Mesendoderm (in vitro differentiated cells): ENCODE measurements around the gene ENG.
"Not testable (repeated sequence)": the region's sequence is repeated elsewhere in the genome, so short reads cannot be mapped to it uniquely, and the experiment has no call there.

ENCODE experiments used
- DNase-seq: peaks from one replicate; pipeline ENCODE4 v3.0.0; 2013
- H2AK5ac ChIP-seq: 2 replicates; pipeline ENCODE4 v1.6.1; 2013; ENCODE audit warnings: low read length, inconsistent platforms
- H2BK120ac ChIP-seq: 2 replicates; pipeline ENCODE4 v1.6.1; 2013; ENCODE audit warnings: low read depth, mild to moderate bottlenecking, low read length, moderate library complexity, mixed read lengths
- H2BK15ac ChIP-seq: replicated peaks from 2 replicates; pipeline ENCODE4 v1.6.1; 2013; ENCODE audit warnings: low read depth, mild to moderate bottlenecking, moderate library complexity
- H2BK5ac ChIP-seq: 2 replicates; pipeline ENCODE4 v1.6.1; 2013; ENCODE audit warnings: low read length, inconsistent platforms
- H3K18ac ChIP-seq: 2 replicates; pipeline ENCODE4 v1.6.1; 2013; ENCODE audit warnings: mild to moderate bottlenecking, low read length, mixed read lengths
- H3K23ac ChIP-seq: one replicate; pipeline ENCODE4 v1.6.1; 2013; ENCODE audit warnings: low read length
- H3K27ac ChIP-seq: 2 replicates; pipeline ENCODE4 v1.5.1; 2013; ENCODE audit warnings: low read depth, mild to moderate bottlenecking, inconsistent platforms, low read length, moderate library complexity
- H3K27me3 ChIP-seq: 2 replicates; pipeline ENCODE4 v1.6.1; 2013; ENCODE audit warnings: low read length, control low read depth, mild to moderate bottlenecking, inconsistent platforms; ENCODE audit not compliant: insufficient read depth, poor library complexity
- H3K36me3 ChIP-seq: 2 replicates; pipeline ENCODE4 v1.6.1; 2013; ENCODE audit warnings: low read length, inconsistent platforms; ENCODE audit not compliant: control insufficient read depth, insufficient read depth
- H3K4ac ChIP-seq: one replicate; pipeline ENCODE4 v1.6.1; 2013; ENCODE audit warnings: low read depth, mild to moderate bottlenecking, low read length, moderate library complexity
- H3K4me1 ChIP-seq: 2 replicates; pipeline ENCODE4 v1.6.1; 2013; ENCODE audit warnings: low read depth, low read length, inconsistent platforms; ENCODE audit not compliant: control insufficient read depth
- H3K4me2 ChIP-seq: 2 replicates; pipeline ENCODE4 v1.6.1; 2013; ENCODE audit warnings: low read length
- H3K4me3 ChIP-seq: 2 replicates; pipeline ENCODE4 v1.5.1; 2013; ENCODE audit warnings: mild to moderate bottlenecking, low read length
- H3K56ac ChIP-seq: one replicate; pipeline ENCODE4 v1.6.1; 2013; ENCODE audit warnings: low read length
- H3K79me1 ChIP-seq: 2 replicates; pipeline ENCODE4 v1.6.1; 2013; ENCODE audit warnings: low read length, inconsistent platforms
- H3K79me2 ChIP-seq: 2 replicates; pipeline ENCODE4 v1.6.1; 2013; ENCODE audit warnings: mild to moderate bottlenecking, low read length; ENCODE audit not compliant: control insufficient read depth, insufficient read depth
- H3K9ac ChIP-seq: 2 replicates; pipeline ENCODE4 v1.6.1; 2013; ENCODE audit warnings: low read length, inconsistent platforms
- H4K5ac ChIP-seq: one replicate; pipeline ENCODE4 v1.6.1; 2013; ENCODE audit warnings: low read length
- H4K8ac ChIP-seq: one replicate; pipeline ENCODE4 v1.6.1; 2013; ENCODE audit warnings: low read depth, mild to moderate bottlenecking, control low read depth, low read length, moderate library complexity
- WGBS: extraction: QIAGEN DNeasy Blood & Tissue Kit; methylation state at CpG from one replicate; pipeline ENCODE4 v1.1.7; 2013; ENCODE audit warnings: low lambda C conversion rate, missing lambda C conversion rate; ENCODE audit not compliant: insufficient coverage; ENCODE audit errors: extremely low coverage; 5-methylcytosine and 5-hydroxymethylcytosine counted together

The ENG gene

DNA sequence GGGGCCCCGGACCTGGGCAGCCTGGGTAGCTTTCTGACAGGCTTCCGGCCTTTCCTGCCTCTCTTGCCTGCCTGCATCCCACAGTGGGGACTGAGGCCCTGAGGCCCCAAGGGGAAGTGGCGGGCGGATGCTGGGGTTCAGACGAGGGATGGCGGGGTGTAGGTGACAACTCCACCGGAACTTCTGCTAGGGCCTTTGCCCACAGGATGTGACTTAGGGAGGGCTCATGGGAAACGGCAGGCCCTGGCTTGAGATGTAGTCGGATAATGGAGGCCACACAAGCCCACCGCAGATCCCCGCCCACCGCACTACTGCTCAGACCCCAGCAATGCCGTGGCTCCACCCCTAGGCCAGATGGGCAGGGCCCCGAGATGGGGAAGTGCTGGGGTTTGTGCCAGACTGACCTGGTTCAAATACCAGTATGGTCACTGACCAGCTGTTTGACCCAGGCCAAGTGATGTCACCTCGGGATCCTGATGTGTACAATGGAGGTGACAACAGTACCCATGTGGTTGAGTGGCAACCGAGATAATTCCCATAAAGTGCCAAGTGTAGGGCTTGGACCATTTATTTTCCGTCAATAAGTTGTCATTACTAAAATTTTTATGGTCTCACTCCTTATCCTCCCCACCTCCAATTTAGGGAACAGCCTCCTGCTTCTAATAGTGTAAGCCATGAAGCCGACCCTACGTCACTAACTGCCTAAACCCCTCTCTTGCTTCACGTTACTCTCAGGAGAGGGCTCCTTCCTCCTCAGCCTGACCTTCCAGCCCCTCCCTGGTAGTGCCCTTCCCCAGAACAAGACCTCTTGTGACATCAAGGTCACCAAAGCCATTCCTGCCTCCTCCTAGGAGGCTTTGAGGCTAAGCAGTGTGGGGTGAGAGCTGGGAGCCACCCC is 71.1 kb downstream of the ENG start:
- H2AK5ac ChIP-seq: no peak overlapping the region

DNA sequence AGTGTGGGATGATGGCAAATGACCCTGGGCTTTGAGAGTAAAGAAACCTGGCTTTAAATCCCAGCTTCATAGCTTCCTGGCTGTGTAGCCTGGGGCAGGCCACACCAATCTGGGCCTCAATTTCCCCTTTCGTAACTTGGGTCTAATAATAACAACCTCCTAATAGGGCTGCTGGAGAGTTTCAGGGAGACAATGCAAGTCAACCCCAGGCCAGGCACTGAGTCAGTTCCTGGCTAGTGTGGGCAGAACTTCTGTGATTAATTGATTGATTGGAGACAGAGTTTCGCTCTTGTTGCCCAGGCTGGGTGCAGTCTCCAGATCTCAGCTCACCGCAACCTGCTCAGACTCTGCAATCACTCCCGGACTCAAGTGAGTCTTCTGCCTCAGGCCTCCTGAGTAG is 72.7 kb downstream of the ENG start:
- no peaks in the 10 kb centered on the region for H3K79me1 ChIP-seq
- H2BK15ac ChIP-seq: no peak overlapping the region
- WGBS: no CpG with 5 or more reads among the region's 4 CpGs
- H3K36me3 ChIP-seq: no peaks in the 10 kb centered on the region
- H3K79me2 ChIP-seq: peaks cover 2% of the 10 kb centered on the region
- no peak overlapping the region for H3K4me3 ChIP-seq
- H2AK5ac ChIP-seq: no peak overlapping the region
- no peak overlapping the region for H3K4ac ChIP-seq
- H3K18ac ChIP-seq: no peak overlapping the region
- H3K56ac ChIP-seq: no peak overlapping the region
- H3K23ac ChIP-seq: no peak overlapping the region
- no peak overlapping the region for H4K5ac ChIP-seq
- H3K4me2 ChIP-seq: no peak overlapping the region
- no peak for DNase-seq
- H4K8ac ChIP-seq: no peak overlapping the region
- H3K9ac ChIP-seq: no peak overlapping the region
- no peak overlapping the region for H3K27ac ChIP-seq
- no peaks in the 10 kb centered on the region for H3K4me1 ChIP-seq
- no peaks in the 10 kb centered on the region for H3K27me3 ChIP-seq
- H2BK5ac ChIP-seq: no peak overlapping the region
- H2BK120ac ChIP-seq: no peak overlapping the region

More for the DNA sequence above, 71.1 kb downstream of the ENG start:
- no peak overlapping the region for H4K5ac ChIP-seq
- H3K18ac ChIP-seq: no peak overlapping the region
- H3K4me3 ChIP-seq: no peak overlapping the region
- WGBS: no CpG with 5 or more reads among the region's 20 CpGs
- no peak overlapping the region for H3K9ac ChIP-seq
- no peak overlapping the region for H2BK15ac ChIP-seq
- no peak overlapping the region for H3K56ac ChIP-seq
- H3K4me2 ChIP-seq: no peak overlapping the region
- H3K27ac ChIP-seq: no peak overlapping the region
- no peak overlapping the region for H4K8ac ChIP-seq
- no peak overlapping the region for H2BK5ac ChIP-seq
- peaks cover 17% of the 10 kb centered on the region for H3K79me2 ChIP-seq
- H3K79me1 ChIP-seq: peaks cover 11% of the 10 kb centered on the region
- no peaks in the 10 kb centered on the region for H3K27me3 ChIP-seq
- peaks cover 3% of the 10 kb centered on the region for H3K4me1 ChIP-seq
- peaks cover 13% of the 10 kb centered on the region for H3K36me3 ChIP-seq
- H3K23ac ChIP-seq: no peak overlapping the region
- DNase-seq: no peak
- H3K4ac ChIP-seq: no peak overlapping the region
- no peak overlapping the region for H2BK120ac ChIP-seq

DNA sequence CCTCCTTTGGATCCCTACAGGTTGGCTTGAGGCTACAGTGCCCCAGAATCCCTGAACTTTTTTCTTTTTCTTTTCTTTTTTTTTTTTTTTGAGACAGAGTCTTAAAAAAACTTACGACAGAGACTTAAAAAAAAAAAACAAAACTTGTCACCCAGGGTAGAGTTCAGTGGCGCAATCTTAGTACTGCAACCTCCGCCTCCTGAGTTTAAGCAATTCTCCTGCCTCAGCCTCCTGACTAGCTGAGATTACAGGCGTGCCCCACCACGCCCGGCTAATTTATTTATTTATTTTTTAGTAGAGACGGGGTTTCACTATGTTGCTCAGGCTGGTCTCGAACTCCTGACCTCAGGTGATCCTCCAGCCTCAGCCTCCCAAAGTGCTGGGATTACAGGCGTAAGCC is 73.5 kb downstream of the ENG start:
- not testable (repeated sequence) for H3K23ac ChIP-seq, H4K5ac ChIP-seq, H2BK120ac ChIP-seq, H3K56ac ChIP-seq, H2BK5ac ChIP-seq, H3K27ac ChIP-seq, H3K4me3 ChIP-seq, H3K27me3 ChIP-seq, H3K4me2 ChIP-seq, H4K8ac ChIP-seq, H3K4ac ChIP-seq, H3K9ac ChIP-seq, H2AK5ac ChIP-seq, H3K79me2 ChIP-seq, H2BK15ac ChIP-seq, H3K79me1 ChIP-seq, H3K36me3 ChIP-seq, H3K4me1 ChIP-seq, DNase-seq, H3K18ac ChIP-seq
- no CpG with 5 or more reads among the region's 9 CpGs for WGBS

DNA sequence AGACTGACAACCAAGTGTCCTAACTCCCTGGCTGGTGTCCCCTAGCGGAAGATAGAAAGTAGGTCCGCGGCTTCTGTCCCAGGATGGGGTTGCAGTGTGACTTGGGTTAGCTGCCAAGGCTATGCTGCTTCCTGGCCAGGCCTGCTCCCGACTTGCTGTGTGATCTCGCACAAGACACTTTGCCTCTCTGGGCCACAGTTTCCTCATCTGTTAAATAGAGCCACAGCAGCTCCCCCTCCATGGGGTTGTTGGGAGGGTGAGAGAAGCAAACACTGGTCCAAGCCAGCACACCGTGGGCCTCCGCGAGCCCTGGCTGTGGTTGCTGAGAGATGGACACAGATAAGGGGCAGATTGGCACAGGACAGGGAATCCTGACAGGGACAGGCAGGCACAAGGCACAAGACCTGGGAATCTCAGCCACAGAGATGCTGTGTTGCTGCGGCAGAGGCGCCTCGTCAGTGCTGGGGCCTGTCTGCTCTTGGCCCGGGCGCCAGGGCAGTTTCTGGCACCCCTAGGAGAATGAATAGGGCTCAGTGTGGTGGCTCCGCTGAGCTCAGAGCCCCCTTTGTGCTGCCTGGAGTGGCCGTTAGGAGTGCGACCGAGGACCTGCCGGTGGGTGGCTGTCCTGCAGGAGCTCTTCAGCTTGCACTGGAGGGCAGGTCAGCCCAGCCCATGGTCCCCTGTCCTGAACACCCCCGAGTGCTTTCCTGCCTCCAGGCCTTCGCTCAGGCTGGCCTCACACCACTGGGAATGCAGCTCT is 74.2 kb downstream of the ENG start:
- Histone ChIP-seq H3K4me1 (no peaks in the 10 kb centered on the region), H3K79me1 (no peaks in the 10 kb centered on the region), H3K27ac (no peak overlapping the region), H3K4me2 (no peak overlapping the region), H3K18ac (no peak overlapping the region), H4K5ac (no peak overlapping the region), H2BK120ac (no peak overlapping the region), H4K8ac (no peak overlapping the region), H3K56ac (no peak overlapping the region), H3K23ac (no peak overlapping the region), H3K79me2 (no peaks in the 10 kb centered on the region), H3K4ac (no peak overlapping the region), H2AK5ac (no peak overlapping the region), H3K27me3 (no peaks in the 10 kb centered on the region), H3K4me3 (no peak overlapping the region), H2BK15ac (no peak overlapping the region), H2BK5ac (no peak overlapping the region), H3K9ac (no peak overlapping the region), H3K36me3 (no peaks in the 10 kb centered on the region)
- no peak for DNase-seq
- no CpG with 5 or more reads among the region's 20 CpGs for whole genome bisulfite sequencing

DNA sequence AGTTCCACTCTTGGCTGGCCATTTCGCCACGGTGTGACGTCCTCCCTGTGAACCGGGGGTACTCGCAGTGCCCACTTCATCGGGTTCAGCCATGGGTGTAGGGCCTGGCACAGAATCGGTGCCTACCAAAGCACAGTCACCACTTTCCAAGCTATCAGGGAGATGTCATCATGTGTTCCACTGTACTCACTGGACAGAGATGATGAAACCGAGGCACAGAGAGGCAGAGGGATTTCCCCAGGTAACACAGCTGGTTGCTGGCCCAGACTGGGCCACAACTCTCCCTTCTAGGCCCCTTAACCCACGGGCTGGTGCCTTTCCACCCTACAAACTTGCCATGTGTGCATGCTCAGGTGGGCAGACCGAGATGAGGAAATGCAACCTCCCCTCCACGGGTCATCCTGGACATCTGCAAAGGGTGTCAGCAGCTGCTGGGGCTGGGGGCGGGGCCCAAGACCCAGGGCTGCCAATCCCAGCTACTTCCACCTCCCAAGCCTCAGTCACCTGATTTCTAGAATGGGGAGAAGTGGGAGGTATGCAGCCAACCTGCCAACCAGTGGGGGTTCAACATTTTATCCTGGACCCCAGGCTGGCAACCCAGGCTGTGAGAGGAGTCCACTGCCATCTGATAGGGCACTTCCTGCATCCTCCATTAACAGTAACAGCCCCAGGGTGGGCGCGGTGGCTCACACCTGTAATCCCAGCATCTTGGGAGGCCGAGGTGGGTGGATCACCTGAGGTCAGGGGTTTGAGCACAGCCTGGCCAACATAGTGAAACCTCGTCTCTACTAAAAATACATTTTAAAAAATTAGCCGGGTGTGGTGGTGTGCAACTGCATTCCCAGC is 75.1 kb downstream of the ENG start:
- Histone ChIP-seq H2BK5ac (no peak overlapping the region), H3K23ac (no peak overlapping the region), H3K18ac (no peak overlapping the region), H3K4me2 (no peak overlapping the region), H3K56ac (no peak overlapping the region), H3K4me1 (no peaks in the 10 kb centered on the region), H3K27ac (no peak overlapping the region), H3K79me1 (no peaks in the 10 kb centered on the region), H3K9ac (no peak overlapping the region), H4K8ac (no peak overlapping the region), H2BK120ac (no peak overlapping the region), H3K4ac (no peak overlapping the region), H4K5ac (no peak overlapping the region), H2BK15ac (no peak overlapping the region), H3K4me3 (no peak overlapping the region), H3K36me3 (no peaks in the 10 kb centered on the region), H3K79me2 (no peaks in the 10 kb centered on the region), H2AK5ac (no peak overlapping the region), H3K27me3 (no peaks in the 10 kb centered on the region)
- no peak for DNase-seq
- WGBS: no CpG with 5 or more reads among the region's 17 CpGs
